AG10803 (cell line): Measurements from ENCODE around the gene DRD2.

Source experiments
- DNase-seq: peaks from one replicate; pipeline ENCODE4 v3.0.0; 2010; ENCODE audit warnings: low read depth
- H3K4me3 ChIP-seq: 2 replicates; pipeline ENCODE4 v1.5.1; 2011; ENCODE audit warnings: mild to moderate bottlenecking, low read length, control low read depth
- CTCF ChIP-seq: conservative IDR thresholded peaks from 2 replicates; pipeline ENCODE4 v1.5.1; 2011; ENCODE audit warnings: mild to moderate bottlenecking, low read length, control low read depth, inconsistent platforms

DRD2 gene

GRCh38 chr11:113497066-113497910 is 22.1 kb upstream of the DRD2 start:
- no peak for TF ChIP-seq CTCF
- no peak overlapping the region for H3K4me3 ChIP-seq
- no peak for DNase-seq

DNA sequence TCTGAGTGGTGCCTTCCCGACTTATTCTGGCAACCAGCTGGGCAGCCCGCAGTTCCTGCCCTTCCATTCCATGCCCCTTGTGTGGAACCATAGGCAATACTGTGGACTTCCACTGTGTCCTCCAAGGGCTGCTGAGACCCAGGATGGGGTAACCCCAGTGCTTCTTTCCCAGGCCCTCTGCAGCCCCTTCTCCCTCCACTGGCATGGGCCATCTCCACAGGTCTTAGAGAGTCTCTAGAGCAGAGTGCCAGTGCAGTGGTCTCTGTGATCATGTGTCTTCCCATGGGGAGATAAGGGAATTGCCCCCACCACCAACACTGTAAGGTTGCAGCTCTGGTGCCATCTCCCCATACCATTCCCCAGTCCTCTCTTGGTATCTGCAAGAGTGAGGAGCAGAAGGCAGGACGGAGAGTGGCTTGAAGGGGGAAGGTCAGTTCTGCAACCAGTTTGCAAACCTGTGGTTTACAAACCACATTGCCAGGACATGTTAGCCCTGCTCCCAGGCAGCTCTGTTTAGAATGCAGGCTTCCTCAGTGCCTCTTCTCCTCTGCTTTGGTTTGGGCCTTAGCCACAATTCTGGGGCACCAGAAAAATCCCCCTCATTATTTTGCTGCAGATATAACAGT is 20.9 kb upstream of the DRD2 start:
- DNase-seq: no peak
- TF ChIP-seq CTCF: no peak
- no peak overlapping the region for H3K4me3 ChIP-seq

- no peak for DNase-seq
- no peak overlapping the region for H3K4me3 ChIP-seq
- TF ChIP-seq CTCF: no peak
Measured at GRCh38 chr11:113494021-113494420, 18.8 kb upstream of the DRD2 start.

DNA sequence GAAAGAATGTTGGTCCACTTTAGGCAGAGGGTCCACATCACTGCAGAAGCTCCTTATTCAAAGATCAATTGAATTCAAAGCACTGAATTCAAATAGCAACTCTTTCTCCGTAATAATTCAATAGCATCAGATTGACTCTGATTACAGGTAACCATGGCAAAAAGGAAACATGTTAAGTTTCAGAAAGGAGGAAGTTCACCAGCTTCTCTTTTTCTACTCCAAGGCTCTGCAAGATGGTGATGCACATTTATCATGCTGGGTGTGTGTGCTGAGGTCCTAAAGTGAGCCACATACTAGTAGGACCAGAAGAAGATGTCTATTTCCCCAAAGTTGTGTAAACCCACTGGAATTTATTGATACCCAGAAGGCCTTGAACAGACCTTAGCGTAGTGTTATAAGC is 18.0 kb upstream of the DRD2 start:
- DNase-seq: no peak
- TF ChIP-seq CTCF: no peak
- no peak overlapping the region for H3K4me3 ChIP-seq

DNA sequence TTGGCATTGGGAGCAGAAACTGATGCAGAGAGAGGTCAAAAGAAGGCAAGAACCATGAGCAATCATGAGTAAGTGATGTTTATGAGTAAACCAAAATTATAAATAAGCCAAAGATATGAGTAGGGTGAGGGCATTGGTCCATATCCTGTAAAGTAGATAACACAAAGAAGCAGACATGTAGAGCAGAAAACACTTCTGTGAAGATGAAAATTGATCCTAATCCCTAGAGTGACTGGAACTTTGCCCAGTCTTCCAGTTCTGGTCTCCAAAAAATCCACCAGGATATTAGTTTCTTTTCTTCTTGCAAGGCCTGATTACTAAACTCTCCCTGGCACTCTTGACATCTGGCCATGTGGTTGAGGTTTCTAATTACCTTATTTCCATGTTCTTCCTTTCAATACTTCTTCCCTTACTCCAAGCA is 13.7 kb upstream of the DRD2 start:
- no peak overlapping the region for H3K4me3 ChIP-seq
- no peak for TF ChIP-seq CTCF
- DNase-seq: no peak

DNA sequence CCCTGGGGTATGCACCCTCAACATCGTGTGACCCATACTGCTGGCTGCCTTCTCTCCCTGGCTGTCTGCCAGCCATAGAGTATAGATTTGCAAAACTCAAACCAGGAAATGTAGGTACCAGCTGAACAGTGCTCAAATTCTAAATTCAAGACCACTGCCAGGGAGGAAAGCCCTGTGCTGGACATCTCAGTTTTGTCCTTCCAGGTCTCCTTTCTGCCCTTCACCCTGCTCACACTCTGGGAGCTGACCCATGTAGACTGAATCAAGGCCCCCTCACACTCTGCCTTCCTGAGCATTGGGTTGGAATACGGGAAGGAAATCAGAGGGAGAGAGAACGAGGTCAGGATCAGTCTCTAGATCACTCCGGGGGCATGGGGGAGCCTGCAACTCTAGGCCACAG is 12.4 kb upstream of the DRD2 start:
- no peak overlapping the region for H3K4me3 ChIP-seq
- DNase-seq: no peak
- no peak for TF ChIP-seq CTCF

DNA sequence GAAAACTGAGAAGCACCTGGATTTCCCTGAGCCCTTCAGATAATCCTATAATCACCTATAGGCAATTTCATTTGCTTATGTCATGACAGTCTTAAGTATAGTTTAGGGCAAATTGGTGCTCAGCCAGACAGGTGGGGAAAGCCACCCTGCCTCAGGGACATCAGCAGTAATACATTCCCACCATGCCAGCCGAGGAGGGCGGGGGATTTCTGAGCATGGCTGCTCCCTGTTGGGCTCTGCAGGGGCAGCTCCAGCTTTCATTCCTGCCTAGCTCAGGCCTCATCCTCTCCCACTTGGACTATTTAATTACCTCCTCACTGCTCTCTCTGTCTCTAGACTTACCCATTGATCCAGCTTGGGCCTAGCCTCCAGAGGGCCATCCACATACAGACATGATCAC is 9.0 kb upstream of the DRD2 start:
- H3K4me3 ChIP-seq: no peak overlapping the region
- no peak for TF ChIP-seq CTCF
- no peak for DNase-seq
